ENCODE results near the gene NFKBIZ. TPM values are rescaled to one million over a fixed set of nuclear protein-coding genes. Genes with fewer than 3 reads are reported as not detected.

The NFKBIZ gene
- total RNA-seq, 1 experiment from 2014 or later: 15.1 TPM

GRCh38 chr3:101859882-101860448 is 10.7 kb downstream of the NFKBIZ start:
- H3K36me3 Mint-ChIP-seq: peaks cover 57% of the 10 kb centered on the region
- CTCF ChIA-PET: no interaction called here
- H3K9me3 Mint-ChIP-seq: no peaks in the 10 kb centered on the region

GRCh38 chr3:101861212-101861788 is 12.0 kb downstream of the NFKBIZ start:
- POLR2A ChIA-PET: interaction anchor here (0.6 kb wide), 1 partner anchor 37 kb away, joined by 4 read pairs; no protein-coding TSS in a partner anchor
- no peak overlapping the region for H3K4me3 Mint-ChIP-seq
- peaks cover 3% of the 10 kb centered on the region for H3K4me1 Mint-ChIP-seq
- DNase-seq (ENCODE audit: low spot score): no peak
- TF ChIP-seq ETV6 (CRISPR knock-in tag; IDR thresholded peaks at IDR 0.05) (no peak), ZNF416 (CRISPR knock-in tag; IDR thresholded peaks at IDR 0.05) (no peak), CDX4 (CRISPR knock-in tag; IDR thresholded peaks at IDR 0.05; ENCODE audit: borderline replicate concordance) (no peak), ZSCAN18 (CRISPR knock-in tag; IDR thresholded peaks at IDR 0.05) (no peak), USF1 (CRISPR knock-in tag; IDR thresholded peaks at IDR 0.05) (no peak), EMX1 (CRISPR knock-in tag; IDR thresholded peaks at IDR 0.05) (no peak), FOXP1 (CRISPR knock-in tag; IDR thresholded peaks at IDR 0.05; ENCODE audit: borderline replicate concordance) (no peak), TEAD4 (CRISPR knock-in tag; IDR thresholded peaks at IDR 0.05) (no peak), PRRX2 (CRISPR knock-in tag; IDR thresholded peaks at IDR 0.05) (no peak), ESRRA (CRISPR knock-in tag; IDR thresholded peaks at IDR 0.05; ENCODE audit: borderline replicate concordance) (no peak), ZNF671 (CRISPR knock-in tag; IDR thresholded peaks at IDR 0.05) (no peak)
- no peak for ATAC-seq
- H3K36me3 Mint-ChIP-seq: peaks cover 44% of the 10 kb centered on the region
- CTCF ChIA-PET: no interaction called here
- H3K27me3 Mint-ChIP-seq (ENCODE audit: low read depth): no peaks in the 10 kb centered on the region
- no peak overlapping the region for H3K27ac Mint-ChIP-seq
- H3K9me3 Mint-ChIP-seq: no peaks in the 10 kb centered on the region

More at GRCh38 chr3:101859882-101860448, 10.7 kb downstream of the NFKBIZ start:
- Mint-ChIP-seq H3K27ac (no peak overlapping the region), H3K4me1 (no peaks in the 10 kb centered on the region), H3K27me3 (ENCODE audit: low read depth) (no peaks in the 10 kb centered on the region), H3K4me3 (no peak overlapping the region)
- no peak for ATAC-seq
- POLR2A ChIA-PET: no interaction called here
- TF ChIP-seq ZNF396 (CRISPR knock-in tag; IDR thresholded peaks at IDR 0.05; ENCODE audit: borderline replicate concordance) (no peak), TCF7 (CRISPR knock-in tag; IDR thresholded peaks at IDR 0.05; ENCODE audit: low read depth) (no peak), PREB (CRISPR knock-in tag; IDR thresholded peaks at IDR 0.05; ENCODE audit: borderline replicate concordance) (no peak), CTCF (IDR thresholded peaks at IDR 0.05) (no peak), CBFB (CRISPR knock-in tag; IDR thresholded peaks at IDR 0.05; ENCODE audit: low read depth) (no peak), JAZF1 (CRISPR knock-in tag; IDR thresholded peaks at IDR 0.05) (no peak), MYBL2 (CRISPR knock-in tag; IDR thresholded peaks at IDR 0.05) (no peak), SMAD4 (CRISPR knock-in tag; IDR thresholded peaks at IDR 0.05) (no peak), ETV6 (CRISPR knock-in tag; IDR thresholded peaks at IDR 0.05) (no peak), NR1H2 (CRISPR knock-in tag; IDR thresholded peaks at IDR 0.05) (no peak), ZBTB43 (CRISPR knock-in tag; IDR thresholded peaks at IDR 0.05) (no peak), CREM (CRISPR knock-in tag; IDR thresholded peaks at IDR 0.05) (no peak), ZBTB21 (CRISPR knock-in tag; IDR thresholded peaks at IDR 0.05; ENCODE audit: borderline replicate concordance) (no peak), NFYB (CRISPR knock-in tag; conservative IDR thresholded peaks at IDR 0.05; ENCODE audit: low read depth) (no peak), EMX1 (CRISPR knock-in tag; IDR thresholded peaks at IDR 0.05) (no peak), NFE2L1 (CRISPR knock-in tag; IDR thresholded peaks at IDR 0.05) (no peak), JUN (CRISPR knock-in tag; IDR thresholded peaks at IDR 0.05) (no peak), ATF1 (CRISPR knock-in tag; IDR thresholded peaks at IDR 0.05) (no peak), ZNF317 (CRISPR knock-in tag; IDR thresholded peaks at IDR 0.05; ENCODE audit: borderline replicate concordance, low read depth) (no peak), ZNF232 (CRISPR knock-in tag; IDR thresholded peaks at IDR 0.05) (no peak)
- DNase-seq (ENCODE audit: low spot score): no peak

Measured in WTC11 (cell line).